GM18873 (cell line): ENCODE measurements around the gene CCDC24.
A peak's percentile ranks its signal among the peaks of the same experiment; 100 is the strongest.

Experiments used
- ATAC-seq: cut with Tn5 transposase; IDR thresholded peaks from one replicate; pipeline ENCODE4 v1.9.1; 2021; ENCODE audit warnings: mild to moderate bottlenecking, moderate library complexity, moderate number of reproducible peaks; ENCODE audit not compliant: unreplicated experiment, low FRiP score

Gene CCDC24

DNA sequence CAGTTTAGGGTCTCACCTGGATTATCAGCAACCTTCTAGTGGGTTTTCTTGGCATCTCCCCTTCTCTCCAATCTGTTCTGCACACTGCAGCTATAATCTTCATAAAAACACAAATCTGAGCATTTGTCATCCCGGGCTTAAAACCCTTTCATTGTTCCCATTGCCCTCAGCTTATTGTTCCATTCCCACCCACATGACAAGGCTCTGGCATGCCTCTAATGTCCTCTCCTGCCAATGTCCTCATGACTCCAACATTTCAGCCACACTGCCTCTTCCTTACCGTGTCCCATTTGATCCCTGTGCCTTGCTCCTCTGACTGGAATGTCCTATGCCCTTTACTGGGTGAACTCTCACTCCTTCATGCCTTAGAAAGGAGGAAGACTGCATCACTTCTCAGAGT, 29.1 kb upstream of the CCDC24 start:
- ATAC-seq, result no peak

DNA sequence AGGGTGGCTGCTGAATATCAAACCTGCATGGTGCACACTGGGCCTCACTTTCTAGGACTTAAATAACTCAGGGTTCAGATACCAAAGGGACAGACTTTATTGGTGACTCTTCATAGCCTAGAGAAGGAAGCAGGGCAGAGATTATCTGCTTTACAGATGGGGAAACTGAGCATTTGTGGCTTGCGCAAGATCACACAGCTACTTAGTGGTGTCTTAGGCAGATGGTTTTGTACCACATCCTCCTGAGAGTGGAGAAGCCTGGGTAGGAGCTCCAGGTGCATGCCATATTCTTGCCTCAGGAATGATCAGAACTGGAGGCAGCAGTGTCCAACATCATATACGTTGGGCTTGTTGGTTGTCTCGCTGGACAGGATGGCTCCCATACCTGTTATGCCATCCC, 28.4 kb upstream of the CCDC24 start:
- no peak for ATAC-seq

DNA sequence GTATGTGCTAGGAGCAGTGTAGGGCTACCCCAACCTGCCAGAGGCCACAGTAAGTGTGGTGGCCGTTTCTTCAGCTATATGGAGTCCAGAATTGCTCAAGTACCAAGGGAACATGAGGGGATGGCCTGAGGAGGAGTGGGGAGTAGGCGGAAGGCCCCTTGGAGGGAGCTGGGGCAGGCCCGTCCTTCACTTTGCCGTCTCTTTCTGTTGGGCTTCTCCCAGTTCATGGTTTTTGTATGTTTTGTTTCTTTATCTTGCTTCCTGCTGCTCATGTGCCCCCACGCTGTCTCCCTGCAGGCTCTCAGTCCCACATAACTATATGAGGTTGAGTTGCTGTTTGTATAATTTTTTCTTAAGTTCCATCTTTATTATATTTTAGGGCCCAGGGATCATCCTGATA, 27.5 kb upstream of the CCDC24 start:
- ATAC-seq, result no peak

DNA sequence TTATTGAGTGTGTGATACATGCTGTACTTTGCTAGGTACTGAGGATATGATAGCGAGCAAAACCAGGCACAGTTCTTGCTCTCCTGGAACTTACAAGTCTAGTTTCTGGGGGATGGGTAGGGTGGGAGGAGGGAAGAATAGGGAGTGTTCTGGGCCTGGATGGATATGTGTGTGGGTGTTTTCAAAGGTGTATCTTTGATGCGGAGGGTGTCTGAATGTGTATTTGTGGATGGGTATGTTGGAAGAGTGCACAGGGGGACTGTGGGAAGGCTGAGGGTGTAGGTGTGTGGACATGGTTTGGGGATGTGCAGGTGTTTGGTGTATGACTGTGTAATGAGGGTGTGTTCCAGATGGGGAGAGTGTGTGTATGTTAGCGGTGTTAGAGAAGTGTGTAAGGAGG, 26.1 kb upstream of the CCDC24 start:
- no peak for ATAC-seq

DNA sequence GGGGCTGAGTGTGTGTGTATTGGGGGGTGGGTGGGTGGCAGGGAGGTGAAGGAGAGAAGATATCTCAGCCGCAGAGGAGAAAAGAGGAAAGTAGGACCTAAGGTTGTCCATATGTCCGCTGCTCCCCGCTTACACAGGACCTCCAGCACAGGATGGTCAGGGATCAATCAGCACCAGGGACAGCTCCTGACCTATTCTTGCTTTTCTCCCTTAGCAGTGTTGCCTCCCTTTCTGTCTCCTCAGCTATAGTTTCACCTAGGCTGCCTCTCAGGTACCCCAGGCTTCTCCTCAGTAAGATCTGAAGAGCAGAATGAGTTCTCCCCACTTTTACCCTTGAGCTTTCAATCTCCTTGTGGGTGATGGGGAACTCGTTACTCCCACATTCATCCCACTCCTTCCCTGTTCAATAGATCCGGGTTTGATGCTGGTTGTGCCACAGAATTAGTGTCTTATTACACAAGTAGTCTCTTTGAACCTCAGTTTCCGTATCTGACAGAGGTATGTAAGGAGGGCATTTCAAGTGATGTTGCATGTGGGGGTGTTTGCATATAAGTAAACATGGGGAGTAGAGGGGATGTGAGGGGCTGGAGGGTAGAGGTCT, 23.0 kb upstream of the CCDC24 start:
- no peak for ATAC-seq

DNA sequence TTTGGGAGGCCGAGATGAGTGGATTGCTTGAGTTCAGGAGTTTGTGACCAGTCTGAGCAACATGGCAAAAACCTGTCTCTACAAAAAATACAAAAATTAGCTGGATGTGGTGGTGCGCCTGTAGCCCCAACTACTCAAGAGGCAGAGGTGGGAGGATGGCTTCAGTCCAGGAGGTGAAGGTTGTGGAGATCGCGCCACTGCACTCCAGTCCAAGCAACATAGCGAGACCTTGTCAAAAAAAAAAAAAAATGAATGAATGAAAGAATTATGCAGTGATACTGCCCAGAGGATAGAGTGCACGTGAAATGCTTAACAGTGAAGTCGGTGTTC, 22.0 kb upstream of the CCDC24 start:
- ATAC-seq, result no peak

DNA sequence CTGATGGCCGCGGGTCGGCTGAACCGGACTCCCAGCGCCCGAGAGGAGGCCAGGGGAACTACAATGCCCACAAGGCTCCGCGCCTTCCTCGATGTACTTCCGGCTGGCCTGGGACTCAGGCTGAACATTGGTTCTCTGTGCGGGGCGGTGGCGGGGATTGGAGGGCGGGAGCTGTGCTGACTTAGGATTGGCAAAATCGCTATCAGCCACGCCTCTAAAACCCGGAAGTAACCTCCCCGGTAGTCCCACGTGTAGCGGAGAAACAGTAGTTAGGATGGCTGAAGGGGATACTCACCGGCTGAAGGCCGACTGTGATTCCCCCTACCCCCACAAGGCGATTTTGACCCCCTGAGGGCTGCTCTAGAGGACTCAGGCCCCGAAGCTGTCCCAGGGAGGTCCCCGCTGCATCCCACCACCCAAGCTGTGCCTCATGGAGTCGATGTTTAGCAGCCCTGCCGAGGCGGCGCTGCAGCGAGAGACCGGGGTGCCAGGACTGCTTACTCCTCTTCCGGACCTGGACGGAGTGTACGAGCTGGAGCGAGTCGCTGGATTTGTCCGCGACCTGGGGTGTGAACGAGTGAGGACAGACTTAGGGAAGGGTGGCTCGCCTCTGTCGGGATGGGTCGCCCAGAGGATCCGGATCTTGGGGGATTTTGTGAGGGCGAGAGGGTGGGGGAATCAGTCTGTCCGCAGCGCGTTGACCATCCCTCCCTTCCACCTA, 21.5 kb upstream of the CCDC24 start, which contains the start of gene DPH2:
Gene DPH2 (plus strand): TSS at position 265 of the 721 bp plus-strand sequence. CDS start 166 bp downstream, at position 431.
- peak; percentile 71 for ATAC-seq

DNA sequence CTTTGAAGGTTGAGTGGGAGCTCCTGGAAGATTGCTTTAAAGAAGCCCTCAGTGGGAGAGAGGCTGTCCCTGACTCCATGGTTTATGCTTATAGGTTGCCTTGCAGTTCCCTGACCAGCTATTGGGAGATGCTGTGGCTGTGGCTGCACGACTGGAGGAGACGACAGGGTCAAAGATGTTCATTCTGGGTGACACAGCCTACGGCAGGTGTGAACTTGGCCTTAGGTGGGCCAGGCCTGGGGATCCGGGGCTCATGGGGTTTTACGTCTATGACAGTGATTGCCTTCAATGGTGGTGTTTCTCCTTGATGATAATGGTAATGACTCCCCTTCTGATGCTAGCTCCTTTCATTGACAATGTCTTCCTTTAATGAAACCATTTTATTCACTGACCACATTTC, 20.9 kb upstream of the CCDC24 start:
- ATAC-seq, result no peak

DNA sequence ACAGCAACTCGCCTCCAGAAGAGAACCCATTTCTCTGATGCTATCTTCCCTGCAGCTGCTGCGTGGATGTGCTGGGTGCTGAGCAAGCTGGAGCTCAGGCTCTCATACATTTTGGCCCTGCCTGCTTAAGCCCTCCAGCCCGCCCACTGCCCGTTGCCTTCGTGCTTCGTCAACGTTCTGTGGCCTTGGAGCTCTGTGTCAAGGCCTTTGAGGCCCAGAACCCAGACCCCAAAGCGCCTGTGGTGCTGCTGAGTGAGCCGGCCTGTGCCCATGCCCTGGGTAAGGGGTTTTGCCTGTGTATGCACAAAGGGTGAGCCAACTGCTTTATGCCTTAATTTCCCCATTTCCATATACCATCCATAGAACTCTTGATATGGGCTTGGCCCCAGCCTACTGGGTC, 20.5 kb upstream of the CCDC24 start:
- no peak for ATAC-seq

DNA sequence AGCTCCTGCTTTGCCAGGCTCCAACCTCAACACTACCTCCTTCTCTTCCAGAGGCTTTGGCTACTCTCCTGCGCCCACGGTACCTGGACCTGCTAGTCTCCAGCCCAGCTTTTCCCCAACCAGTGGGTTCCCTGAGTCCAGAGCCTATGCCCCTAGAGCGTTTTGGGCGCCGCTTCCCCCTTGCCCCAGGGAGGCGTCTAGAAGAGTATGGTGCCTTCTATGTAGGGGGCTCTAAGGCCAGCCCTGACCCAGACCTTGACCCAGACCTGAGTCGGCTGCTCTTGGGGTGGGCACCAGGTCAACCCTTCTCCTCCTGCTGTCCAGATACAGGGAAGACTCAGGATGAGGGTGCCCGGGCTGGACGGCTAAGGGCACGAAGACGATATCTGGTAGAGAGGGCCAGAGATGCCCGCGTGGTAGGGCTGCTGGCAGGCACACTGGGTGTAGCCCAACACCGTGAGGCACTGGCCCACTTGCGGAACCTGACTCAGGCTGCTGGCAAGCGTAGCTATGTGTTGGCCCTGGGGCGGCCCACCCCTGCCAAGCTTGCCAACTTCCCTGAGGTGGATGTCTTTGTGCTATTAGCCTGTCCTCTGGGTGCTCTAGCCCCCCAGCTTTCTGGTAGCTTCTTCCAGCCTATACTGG, 19.9 kb upstream of the CCDC24 start:
- no peak for ATAC-seq

DNA sequence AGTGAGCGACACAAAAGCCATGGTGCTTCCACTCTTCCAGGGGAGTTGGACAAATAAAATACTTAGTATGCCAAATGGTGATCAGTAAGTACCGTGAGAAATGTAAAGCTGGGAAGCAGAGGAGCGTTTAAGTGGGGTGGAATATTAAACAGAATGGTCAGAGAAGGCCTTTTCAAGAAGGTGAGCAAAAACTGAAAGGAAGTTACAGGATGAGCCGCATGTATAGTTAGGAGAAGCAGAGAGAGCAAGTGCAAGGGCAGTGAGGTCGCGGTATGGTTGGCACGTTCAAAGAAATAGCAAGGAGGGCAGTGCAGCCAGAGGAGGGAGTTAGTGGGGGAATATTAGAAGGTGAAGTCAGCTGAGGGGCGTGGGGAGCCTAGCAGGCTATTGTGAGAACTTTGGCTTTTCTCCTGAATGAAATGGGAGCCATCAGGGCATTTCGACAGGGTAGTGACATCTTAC, 17.4 kb upstream of the CCDC24 start:
- no peak for ATAC-seq

DNA sequence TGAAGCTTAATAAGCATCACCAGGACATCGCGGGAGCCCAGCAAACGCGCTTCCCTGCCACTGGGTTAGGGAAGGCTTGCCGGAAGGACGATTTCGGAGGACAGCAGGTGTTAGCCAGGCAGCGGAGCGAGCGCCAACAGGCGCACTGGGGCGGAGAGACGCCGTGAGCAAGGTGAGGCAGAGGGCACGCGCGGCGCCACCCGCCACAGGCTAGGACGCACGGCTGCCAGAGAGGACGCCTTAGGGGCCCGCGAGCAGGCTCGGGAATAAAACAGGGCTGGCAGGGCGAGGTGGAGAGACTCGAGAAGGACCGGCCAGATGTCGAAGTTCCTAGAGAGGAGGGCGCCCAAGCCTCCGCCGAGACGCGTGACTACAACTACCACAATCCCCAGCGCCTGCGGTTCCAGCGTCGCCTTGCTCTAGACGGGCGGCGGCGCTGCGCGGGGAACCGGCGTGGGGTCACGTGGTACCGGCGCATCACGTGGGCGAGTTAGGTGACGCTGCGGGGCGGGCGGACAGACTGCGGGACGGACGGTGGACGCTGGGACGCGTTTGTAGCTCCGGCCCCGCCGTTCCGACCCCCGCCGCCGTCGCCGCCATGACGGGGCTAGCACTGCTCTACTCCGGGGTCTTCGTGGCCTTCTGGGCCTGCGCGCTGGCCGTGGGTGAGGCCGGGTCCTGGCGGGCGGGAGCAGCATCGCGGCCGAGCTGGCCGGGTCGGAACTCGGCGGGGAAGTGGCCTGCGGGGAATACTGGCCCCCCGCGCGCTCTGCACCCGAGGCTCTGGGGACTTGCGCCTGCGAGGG, 16.8 kb upstream of the CCDC24 start, which contains the start of gene ATP6V0B:
Gene ATP6V0B (plus strand): TSS at position 518 of the 806 bp plus-strand sequence. CDS start 81 bp downstream, at position 599.
- ATAC-seq, result peak; percentile 57

DNA sequence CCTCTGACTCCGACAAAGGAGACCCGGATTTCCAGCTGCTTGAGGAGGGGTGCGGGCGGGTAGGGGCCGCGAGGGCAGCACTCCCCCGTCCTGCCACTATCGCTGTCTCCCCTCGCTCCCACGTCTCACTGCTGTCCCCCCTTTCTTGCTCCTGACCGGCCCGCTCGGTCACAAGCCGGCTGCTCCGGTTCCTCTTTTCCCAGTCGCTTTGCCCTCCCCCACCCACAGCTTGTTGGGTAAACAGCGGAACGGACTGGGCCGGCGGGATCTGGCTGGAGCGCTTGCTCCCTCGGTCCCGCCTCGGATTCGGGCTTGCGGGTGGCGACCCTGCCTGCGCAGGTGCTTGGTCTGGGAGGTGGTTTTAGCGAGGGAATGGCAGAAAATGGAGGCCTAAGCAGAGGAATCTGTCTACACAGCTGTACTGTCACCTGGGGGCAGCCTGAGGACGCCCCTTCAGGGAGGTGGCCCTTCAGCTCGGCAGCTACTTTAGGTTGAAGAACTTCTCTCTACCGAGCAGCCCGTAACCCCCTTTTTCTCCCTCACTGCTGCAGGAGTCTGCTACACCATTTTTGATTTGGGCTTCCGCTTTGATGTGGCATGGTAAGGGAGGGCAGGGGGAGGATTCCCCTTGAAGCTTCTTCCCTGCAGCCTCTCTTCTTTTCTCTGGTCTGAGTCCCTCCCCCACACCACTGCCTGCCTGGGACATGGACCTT, 16.0 kb upstream of the CCDC24 start:
- no peak for ATAC-seq

DNA sequence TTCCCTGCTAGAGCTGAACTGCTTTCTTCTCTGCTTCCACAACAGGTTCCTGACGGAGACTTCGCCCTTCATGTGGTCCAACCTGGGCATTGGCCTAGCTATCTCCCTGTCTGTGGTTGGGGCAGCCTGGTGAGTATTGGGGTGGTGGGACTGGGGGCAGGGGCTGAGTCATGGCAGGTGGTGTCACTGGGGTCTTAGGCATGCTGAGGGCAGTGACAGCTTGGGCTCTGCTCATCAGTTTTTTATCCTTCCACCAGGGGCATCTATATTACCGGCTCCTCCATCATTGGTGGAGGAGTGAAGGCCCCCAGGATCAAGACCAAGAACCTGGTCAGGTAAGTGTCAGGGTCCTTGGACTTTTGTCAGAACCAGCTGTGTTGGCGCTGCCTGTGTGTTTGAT, 15.4 kb upstream of the CCDC24 start:
- ATAC-seq, result no peak

DNA sequence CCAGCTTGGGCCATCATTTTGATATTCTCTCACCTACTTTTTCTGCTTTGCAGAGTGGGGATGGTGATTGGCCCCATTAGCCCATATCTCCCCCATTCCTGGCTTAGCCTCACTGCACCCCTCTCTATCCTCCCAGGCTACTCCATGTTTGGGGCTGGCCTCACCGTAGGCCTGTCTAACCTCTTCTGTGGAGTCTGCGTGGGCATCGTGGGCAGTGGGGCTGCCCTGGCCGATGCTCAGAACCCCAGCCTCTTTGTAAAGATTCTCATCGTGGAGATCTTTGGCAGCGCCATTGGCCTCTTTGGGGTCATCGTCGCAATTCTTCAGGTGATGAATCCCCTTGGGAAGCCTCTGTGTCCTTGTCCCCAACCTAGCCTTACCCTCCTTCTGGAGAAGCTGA, 14.5 kb upstream of the CCDC24 start:
- ATAC-seq, result no peak

DNA sequence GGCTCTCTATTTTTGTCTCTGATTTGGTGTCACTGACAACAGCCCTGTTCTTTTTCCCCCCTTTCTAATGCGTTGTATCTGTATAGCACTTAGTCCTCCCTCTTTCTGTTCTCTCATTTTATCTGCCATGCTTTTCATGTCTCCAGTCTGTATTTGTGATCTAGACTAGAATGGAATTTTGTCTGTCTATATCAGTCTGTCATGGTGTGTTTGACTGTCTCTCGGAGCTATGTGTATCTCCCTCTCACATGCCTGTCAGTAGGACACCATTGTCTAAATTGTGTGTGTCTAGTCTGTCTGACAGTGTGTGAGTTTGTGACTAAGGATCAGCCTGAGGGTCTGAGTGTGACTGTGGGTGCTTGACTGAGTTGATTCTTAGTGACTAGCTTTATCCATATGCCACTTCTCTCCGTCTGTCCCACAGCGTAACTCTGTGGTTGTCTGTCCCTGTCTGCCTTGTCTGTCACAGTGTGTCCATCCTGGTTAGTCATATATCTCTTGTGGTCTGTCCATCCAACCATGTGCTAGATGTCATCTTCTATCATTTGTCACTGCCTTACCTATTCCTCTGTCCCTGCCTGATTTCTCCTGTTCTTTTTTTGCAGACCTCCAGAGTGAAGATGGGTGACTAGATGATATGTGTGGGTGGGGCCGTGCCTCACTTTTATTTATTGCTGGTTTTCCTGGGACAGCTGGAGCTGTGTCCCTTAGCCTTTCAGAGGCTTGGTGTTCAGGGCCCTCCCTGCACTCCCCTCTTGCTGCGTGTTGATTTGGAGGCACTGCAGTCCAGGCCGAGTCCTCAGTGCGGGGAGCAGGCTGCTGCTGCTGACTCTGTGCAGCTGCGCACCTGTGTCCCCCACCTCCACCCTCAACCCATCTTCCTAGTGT, 13.8 kb upstream of the CCDC24 start:
- no peak for ATAC-seq

DNA sequence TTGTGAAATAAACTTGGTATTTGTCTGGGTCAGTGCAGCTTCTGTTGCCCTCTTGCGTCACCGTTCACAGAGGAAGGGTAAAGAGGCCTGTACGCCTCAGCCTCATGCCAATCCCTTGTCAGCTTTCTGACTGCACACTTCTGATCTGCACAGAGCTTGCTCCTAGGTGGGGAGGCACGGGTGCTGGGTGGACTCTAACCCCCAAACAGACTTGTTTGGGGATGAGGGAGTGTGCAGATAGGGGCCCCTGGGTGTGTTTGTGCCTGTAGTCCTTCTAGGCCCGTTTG, 13.2 kb upstream of the CCDC24 start:
- no peak for ATAC-seq

DNA sequence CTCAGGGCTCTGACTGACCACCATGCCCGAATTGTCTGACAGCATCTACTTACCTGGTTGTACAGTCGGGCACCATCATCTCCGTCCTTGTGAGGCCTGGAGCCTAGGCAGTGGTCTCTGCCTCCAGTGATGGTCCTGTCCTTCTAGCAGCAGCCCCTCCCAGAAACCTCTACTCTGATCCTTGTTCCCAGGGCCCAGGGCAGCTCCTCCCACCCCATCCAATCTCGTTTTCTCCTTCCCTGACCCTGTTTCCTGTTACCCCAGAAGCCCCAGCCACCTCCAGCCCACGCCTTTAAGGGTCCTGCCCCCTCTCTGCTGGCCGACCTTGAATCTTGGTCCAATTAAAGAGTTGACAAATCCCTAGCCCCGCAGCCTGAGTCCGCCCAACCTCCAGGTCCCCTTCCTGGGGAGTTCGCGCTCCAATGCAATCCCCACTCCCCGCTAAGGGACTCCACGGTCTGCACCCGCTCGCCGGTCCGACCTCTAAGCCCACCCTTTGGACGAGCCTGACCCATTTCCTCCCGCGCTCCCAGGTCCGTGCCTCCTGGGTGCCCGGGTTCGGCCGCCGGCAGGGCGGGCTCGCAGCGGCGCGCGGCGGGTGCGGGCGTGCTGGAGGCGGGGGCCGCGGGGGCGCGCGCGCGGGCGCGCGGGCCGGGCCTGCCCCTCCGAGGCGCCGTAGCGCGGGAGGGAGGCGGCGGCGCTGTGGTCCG, 12.7 kb upstream of the CCDC24 start, which contains the start of gene B4GALT2:
Gene B4GALT2 (plus strand): TSS at position 660 of the 710 bp plus-strand sequence. CDS start 1,951 bp downstream, outside the sequence.
- ATAC-seq, result no peak

DNA sequence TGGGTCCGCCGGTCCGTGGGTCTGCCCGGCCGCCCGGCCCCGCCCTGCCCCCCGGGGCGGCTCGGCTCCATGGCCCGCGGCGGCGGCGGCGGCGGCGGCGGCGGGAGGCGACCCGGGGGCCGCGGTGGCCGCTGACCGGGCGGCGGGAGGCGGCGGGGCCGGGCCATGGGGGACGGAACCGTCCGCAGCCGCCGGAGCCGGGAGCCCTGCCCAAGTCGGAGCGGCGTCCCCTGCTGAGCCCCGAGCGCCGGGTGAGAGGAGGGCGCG, 12.2 kb upstream of the CCDC24 start:
- ATAC-seq, result no peak
